ENCODE results near the gene AGFG2.

The AGFG2 gene

GRCh38 chr7:100603726-100604027, 64.7 kb downstream of the AGFG2 start:
- peak; percentile 18 for ATAC-seq

GRCh38 chr7:100604028-100604975, 65.3 kb downstream of the AGFG2 start:
- ATAC-seq, result peak; percentile 42
- TF ChIP-seq CREB5 (CRISPR knock-in tag; IDR thresholded peaks at IDR 0.05; ENCODE audit: low read depth) (no peak), ARNTL (CRISPR knock-in tag; IDR thresholded peaks at IDR 0.05; ENCODE audit: borderline replicate concordance, low read depth) (no peak), OSR1 (CRISPR knock-in tag; IDR thresholded peaks at IDR 0.05) (no peak), ZFP3 (CRISPR knock-in tag; IDR thresholded peaks at IDR 0.05) (peak; percentile 43; the same call in 1 of the 2 replicates), PATZ1 (CRISPR knock-in tag; IDR thresholded peaks at IDR 0.05; ENCODE audit: borderline replicate concordance) (peak; percentile 95; the same call in 1 of the 2 replicates), ZC3H10 (CRISPR knock-in tag; IDR thresholded peaks at IDR 0.05) (no peak), BACH2 (CRISPR knock-in tag; IDR thresholded peaks at IDR 0.05; ENCODE audit: borderline replicate concordance) (no peak), TSHZ2 (CRISPR knock-in tag; IDR thresholded peaks at IDR 0.05) (no peak), ZNF8 (CRISPR knock-in tag; IDR thresholded peaks at IDR 0.05) (no peak), SNAI2 (CRISPR knock-in tag; IDR thresholded peaks at IDR 0.05) (no peak), ISL1 (CRISPR knock-in tag; IDR thresholded peaks at IDR 0.05) (no peak), GLIS3 (CRISPR knock-in tag; IDR thresholded peaks at IDR 0.05) (no peak), TOX (CRISPR knock-in tag; IDR thresholded peaks at IDR 0.05; ENCODE audit: borderline replicate concordance) (no peak), ZNF565 (CRISPR knock-in tag; conservative IDR thresholded peaks at IDR 0.05; ENCODE audit: low read depth) (no peak), CSDC2 (CRISPR knock-in tag; IDR thresholded peaks at IDR 0.05) (no peak)
- TF ChIP-seq, protein P1, sequence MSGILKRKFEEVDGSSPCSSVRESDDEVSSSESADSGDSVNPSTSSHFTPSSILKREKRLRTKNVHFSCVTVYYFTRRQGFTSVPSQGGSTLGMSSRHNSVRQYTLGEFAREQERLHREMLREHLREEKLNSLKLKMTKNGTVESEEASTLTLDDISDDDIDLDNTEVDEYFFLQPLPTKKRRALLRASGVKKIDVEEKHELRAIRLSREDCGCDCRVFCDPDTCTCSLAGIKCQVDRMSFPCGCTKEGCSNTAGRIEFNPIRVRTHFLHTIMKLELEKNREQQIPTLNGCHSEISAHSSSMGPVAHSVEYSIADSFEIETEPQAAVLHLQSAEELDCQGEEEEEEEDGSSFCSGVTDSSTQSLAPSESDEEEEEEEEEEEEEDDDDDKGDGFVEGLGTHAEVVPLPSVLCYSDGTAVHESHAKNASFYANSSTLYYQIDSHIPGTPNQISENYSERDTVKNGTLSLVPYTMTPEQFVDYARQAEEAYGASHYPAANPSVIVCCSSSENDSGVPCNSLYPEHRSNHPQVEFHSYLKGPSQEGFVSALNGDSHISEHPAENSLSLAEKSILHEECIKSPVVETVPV (CRISPR knock-in tag; IDR thresholded peaks at IDR 0.05), result no peak
- TF ChIP-seq, protein P2, sequence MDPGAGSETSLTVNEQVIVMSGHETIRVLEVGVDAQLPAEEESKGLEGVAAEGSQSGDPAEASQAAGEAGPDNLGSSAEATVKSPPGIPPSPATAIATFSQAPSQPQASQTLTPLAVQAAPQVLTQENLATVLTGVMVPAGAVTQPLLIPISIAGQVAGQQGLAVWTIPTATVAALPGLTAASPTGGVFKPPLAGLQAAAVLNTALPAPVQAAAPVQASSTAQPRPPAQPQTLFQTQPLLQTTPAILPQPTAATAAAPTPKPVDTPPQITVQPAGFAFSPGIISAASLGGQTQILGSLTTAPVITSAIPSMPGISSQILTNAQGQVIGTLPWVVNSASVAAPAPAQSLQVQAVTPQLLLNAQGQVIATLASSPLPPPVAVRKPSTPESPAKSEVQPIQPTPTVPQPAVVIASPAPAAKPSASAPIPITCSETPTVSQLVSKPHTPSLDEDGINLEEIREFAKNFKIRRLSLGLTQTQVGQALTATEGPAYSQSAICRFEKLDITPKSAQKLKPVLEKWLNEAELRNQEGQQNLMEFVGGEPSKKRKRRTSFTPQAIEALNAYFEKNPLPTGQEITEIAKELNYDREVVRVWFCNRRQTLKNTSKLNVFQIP (CRISPR knock-in tag; IDR thresholded peaks at IDR 0.05; ENCODE audit: borderline replicate concordance, low read depth), result no peak

More at GRCh38 chr7:100603726-100604027, 64.7 kb downstream of the AGFG2 start:
- no peak for TF ChIP-seq RARB (CRISPR knock-in tag; IDR thresholded peaks at IDR 0.05)
- TF ChIP-seq ZFP3 (CRISPR knock-in tag; IDR thresholded peaks at IDR 0.05), result 0 out of 2 replicates have a peak, but pooled peaks have one; percentile 27
- TF ChIP-seq ZNF70 (CRISPR knock-in tag; IDR thresholded peaks at IDR 0.05), result no peak
- TF ChIP-seq, protein P1 (CRISPR knock-in tag; IDR thresholded peaks at IDR 0.05), result no peak

Measured in SK-N-SH treated with all-trans-retinoic acid at 6 μM for 48 hours (cell line).